Esophagus muscularis mucosa (tissue), 4 donors: ENCODE data around the gene RPS19BP1. TPM values are rescaled to one million over a fixed set of nuclear protein-coding genes. Genes with fewer than 3 reads are reported as not detected.

ENCODE experiments used
- DNase-seq: peaks from one replicate; pipeline ENCODE4 v3.0.0-alpha.2; 2017; ENCODE audit errors: extremely low spot score
- H3K27ac ChIP-seq, 4 donors: fragments of 200-600 bp; sonication (generic); replicated peaks in 1 of 4; 1 replicate in 3 of 4; 2 replicates in 1 of 4; pipeline ENCODE4 v1.5.1; 2016 to 2019; ENCODE audit warnings: mild to moderate bottlenecking in 1 of 4
- H3K27me3 ChIP-seq, 4 donors: fragments of 200-600 bp; sonication (generic); one replicate each; pipeline versions ENCODE4 v1.5.1 to v1.6.0; 2016 to 2019
- H3K36me3 ChIP-seq, 4 donors: fragments of 200-600 bp; sonication (generic); one replicate each; pipeline ENCODE4 v1.5.1; 2016 to 2019
- H3K4me1 ChIP-seq, 4 donors: fragments of 200-600 bp; sonication (generic); one replicate each; pipeline ENCODE4 v1.5.1; 2016 to 2019
- H3K4me3 ChIP-seq, 4 donors: fragments of 200-600 bp; sonication (generic); 1 replicate in 2 of 4; 2 replicates in 2 of 4; pipeline ENCODE4 v1.5.1; 2016 to 2019; ENCODE audit warnings: mild to moderate bottlenecking in 4 of 4, moderate library complexity in 1 of 4
- H3K9me3 ChIP-seq, 4 donors: fragments of 200-600 bp; sonication (generic); 1 replicate in 3 of 4; 2 replicates in 1 of 4; pipeline ENCODE4 v1.5.1; 2016 to 2019
- CTCF ChIP-seq, 3 experiments: fragments of 200-600 bp in 2 of 3; fragments of 450-650 bp in 1 of 3; sonication (generic) in 2 of 3; IDR thresholded peaks; one replicate each; pipeline ENCODE4 v1.5.1; 2017 to 2019; ENCODE audit warnings: antibody characterized with exemption in 3 of 3, mild to moderate bottlenecking in 2 of 3, moderate library complexity in 1 of 3
- EP300 ChIP-seq: sonication (generic); formaldehyde crosslinking; IDR thresholded peaks from one replicate; pipeline ENCODE4 v1.6.1; 2017; ENCODE audit warnings: antibody characterized with exemption
- POLR2A ChIP-seq: fragments of 450-650 bp; IDR thresholded peaks from one replicate; pipeline ENCODE4 v1.6.1; 2017; ENCODE audit warnings: antibody characterized with exemption, moderate library complexity, mild to moderate bottlenecking, low read depth
- POLR2AphosphoS5 ChIP-seq, 2 donors: sonication (generic); formaldehyde crosslinking; IDR thresholded peaks; one replicate each; pipeline ENCODE4 v1.6.1; 2017; ENCODE audit warnings: antibody characterized with exemption in 2 of 2
- WGBS: methylation state at CpG from one replicate; pipeline ENCODE4 v1.1.5; 2018; 5-methylcytosine and 5-hydroxymethylcytosine counted together
- intact Hi-C: fragments of 100-400 bp; cut with DNase I; formaldehyde crosslinking; loops from one replicate; pipeline ENCODE4 v1.15.1; 2023
- total RNA-seq, 4 donors: library from RNA; depleted of rRNA; stranded (reverse); fragments of >200 nt; gene quantifications; one replicate each; pipeline versions ENCODE4 v1.1.0 to v1.2.1, GENCODE V29; 2016

Gene RPS19BP1
- total RNA-seq, 4 donors from 2014 or later: 158 to 202 (median 177) TPM

- H3K27me3 ChIP-seq: no peaks in the 10 kb centered on the region
- peaks cover 41 to 62% (median 53%) of the 10 kb centered on the region in 4 donors for H3K4me1 ChIP-seq
- H3K27ac ChIP-seq: peak within 1 kb of the TSS; percentile 81 to 92 (median 85)
- intact Hi-C loops: no loop called here
- peaks cover 14 to 37% (median 33%) of the 10 kb centered on the region in 4 donors for H3K36me3 ChIP-seq
- no peaks in the 10 kb centered on the region for H3K9me3 ChIP-seq
- TF ChIP-seq POLR2AphosphoS5 (IDR thresholded peaks at IDR 0.05) (peak; percentile 84 to 97), CTCF (IDR thresholded peaks at IDR 0.05) (peak in 2 of 3 experiments; percentile 14 to 16), EP300 (no peak)
- 0% methylated on average over 25 of the region's 58 CpGs for WGBS
- H3K4me3 ChIP-seq: peak within 1 kb of the TSS; percentile 80 to 100 (median 98)
- DNase-seq: peak; percentile 100
Observed at GRCh38 chr22:39502109-39502788, 30.3 kb downstream of the RPS19BP1 start, which contains the start of gene MIEF1. TSS of gene MIEF1 (plus strand) at chr22:39502290. CDS start at chr22:39511295, 9,005 bp downstream.

- intact Hi-C loops: no loop called here
- WGBS: 46% methylated on average over 7 of the region's 13 CpGs
- DNase-seq: no peak
Observed at GRCh38 chr22:39501644-39502108, 30.9 kb downstream of the RPS19BP1 start.

DNA sequence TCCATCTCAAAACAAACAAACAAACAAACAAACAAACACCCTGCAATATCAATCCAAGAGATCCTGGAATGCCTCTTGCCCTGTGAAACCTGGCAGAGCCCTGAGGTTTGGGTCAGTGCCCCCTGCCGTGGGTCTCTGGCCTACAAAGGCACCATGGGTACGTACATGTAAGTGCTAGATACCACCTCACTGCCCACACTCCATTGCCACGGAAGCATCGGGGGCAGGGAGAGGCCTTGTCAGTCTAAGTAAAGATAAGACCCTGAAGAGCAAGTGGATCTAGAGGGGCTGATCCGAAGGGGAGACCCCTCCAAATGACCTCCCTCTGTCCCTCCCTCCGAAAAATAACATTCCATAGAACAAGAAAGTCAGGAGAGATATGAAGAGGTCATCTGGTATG, 32.4 kb downstream of the RPS19BP1 start:
- Histone ChIP-seq H3K36me3 (peaks cover 8 to 16% (median 12%) of the 10 kb centered on the region in 4 donors), H3K4me1 (peaks cover 42 to 68% (median 55%) of the 10 kb centered on the region in 4 donors), H3K27me3 (no peaks in the 10 kb centered on the region), H3K9me3 (no peaks in the 10 kb centered on the region), H3K4me3 (no peak overlapping the region), H3K27ac (peak overlapping the region in 1 of 4 donors; percentile 92)
- 93% methylated on average over 6 of the region's 6 CpGs for WGBS
- no peak for DNase-seq
- intact Hi-C loops: no loop called here
- TF ChIP-seq POLR2A (no peak), CTCF (IDR thresholded peaks at IDR 0.05) (no peak), EP300 (no peak), POLR2AphosphoS5 (IDR thresholded peaks at IDR 0.05) (no peak)

More at GRCh38 chr22:39501644-39502108, 30.9 kb downstream of the RPS19BP1 start:
- TF ChIP-seq POLR2AphosphoS5 (IDR thresholded peaks at IDR 0.05) (no peak), POLR2A (no peak), EP300 (no peak), CTCF (IDR thresholded peaks at IDR 0.05) (no peak)
- H3K9me3 ChIP-seq: no peaks in the 10 kb centered on the region
- H3K36me3 ChIP-seq: peaks cover 8 to 31% (median 28%) of the 10 kb centered on the region in 4 donors
- H3K27me3 ChIP-seq: no peaks in the 10 kb centered on the region
- peak overlapping the region; percentile 80 to 100 (median 98) for H3K4me3 ChIP-seq
- peaks cover 43 to 65% (median 54%) of the 10 kb centered on the region in 4 donors for H3K4me1 ChIP-seq
- H3K27ac ChIP-seq: peak overlapping the region; percentile 81 to 92 (median 85)

- 63% methylated on average over 3 of the region's 3 CpGs for WGBS
- Histone ChIP-seq H3K4me3 (no peak overlapping the region), H3K27me3 (no peaks in the 10 kb centered on the region), H3K36me3 (peaks cover 0 to 3% (median 0%) of the 10 kb centered on the region in 4 donors), H3K4me1 (peaks cover 37 to 58% (median 45%) of the 10 kb centered on the region in 4 donors), H3K27ac (peak overlapping the region in 3 of 4 donors; percentile 2 to 57 (median 7)), H3K9me3 (no peaks in the 10 kb centered on the region)
- no peak for DNase-seq
- intact Hi-C loops: no loop called here
- TF ChIP-seq POLR2AphosphoS5 (IDR thresholded peaks at IDR 0.05): no peak
- TF ChIP-seq POLR2A: no peak
- TF ChIP-seq EP300: no peak
- TF ChIP-seq CTCF (IDR thresholded peaks at IDR 0.05): no peak
Observed at GRCh38 chr22:39498802-39499201, 33.7 kb downstream of the RPS19BP1 start.
